ENCODE data around the gene LILRA2.
A peak's percentile ranks its signal among the peaks of the same experiment; 100 is the strongest.
"Not testable (repeated sequence)": the region's sequence is repeated elsewhere in the genome, so short reads cannot be mapped to it uniquely, and the experiment has no call there.

LILRA2 gene

GRCh38 chr19:54612428-54612827 lies 38.8 kb downstream of the LILRA2 start:
- peak; percentile 73 for DNase-seq

GRCh38 chr19:54614726-54615125 lies 41.1 kb downstream of the LILRA2 start:
- no peak for DNase-seq

- no peak for DNase-seq
These were observed 42.5 kb downstream of the LILRA2 start for GRCh38 chr19:54616057-54616456.

GRCh38 chr19:54616821-54617560 lies 43.4 kb downstream of the LILRA2 start:
- peak; percentile 32 for DNase-seq

- DNase-seq: no peak
These were observed 46.9 kb downstream of the LILRA2 start for GRCh38 chr19:54620464-54620863.

- DNase-seq: no peak
These were observed 48.8 kb downstream of the LILRA2 start for GRCh38 chr19:54622431-54622830.

GRCh38 chr19:54624234-54624633 lies 50.6 kb downstream of the LILRA2 start:
- not testable (repeated sequence) for DNase-seq

- not testable (repeated sequence) for DNase-seq
These were observed 51.5 kb downstream of the LILRA2 start for GRCh38 chr19:54624934-54625730.

DNA sequence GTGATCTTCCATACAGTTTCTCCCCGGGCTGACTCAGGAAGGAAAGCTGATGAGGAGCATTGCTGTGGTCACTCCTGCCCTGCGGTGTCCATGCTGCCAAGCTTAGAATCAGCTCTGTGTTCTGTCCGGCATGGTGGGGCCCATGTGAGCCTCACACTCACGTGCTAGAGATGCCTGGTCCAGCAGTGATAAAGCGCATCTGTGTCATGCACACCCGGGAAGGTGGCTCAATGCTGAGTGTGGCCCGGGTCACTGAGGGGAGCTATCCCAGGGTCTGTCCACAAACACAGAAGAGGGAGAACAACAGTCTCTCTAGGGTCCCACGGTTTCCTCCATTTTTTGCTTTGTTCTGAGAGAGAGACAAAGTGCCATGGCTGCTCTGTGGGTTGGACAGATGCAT lies 53.2 kb downstream of the LILRA2 start:
- DNase-seq: no peak

DNA sequence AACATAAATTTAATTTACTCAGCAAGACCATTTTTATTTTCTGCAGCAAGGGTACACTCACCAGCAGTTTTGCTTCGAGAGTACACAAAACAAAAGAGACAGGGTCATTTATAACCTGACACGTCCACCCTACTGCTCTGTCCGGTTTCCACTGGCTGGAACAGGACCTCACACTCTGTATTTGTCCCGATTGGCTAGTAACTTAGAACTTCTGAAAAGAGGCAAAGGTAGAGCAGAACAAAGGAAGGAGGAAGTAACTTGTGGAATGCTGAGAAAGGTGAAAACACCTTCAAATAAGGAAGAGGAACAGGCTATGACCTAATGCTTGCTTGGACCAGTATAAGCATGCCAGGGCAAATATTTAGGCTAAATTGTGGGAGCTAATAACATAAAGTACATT lies 54.3 kb downstream of the LILRA2 start:
- not testable (repeated sequence) for DNase-seq

DNA sequence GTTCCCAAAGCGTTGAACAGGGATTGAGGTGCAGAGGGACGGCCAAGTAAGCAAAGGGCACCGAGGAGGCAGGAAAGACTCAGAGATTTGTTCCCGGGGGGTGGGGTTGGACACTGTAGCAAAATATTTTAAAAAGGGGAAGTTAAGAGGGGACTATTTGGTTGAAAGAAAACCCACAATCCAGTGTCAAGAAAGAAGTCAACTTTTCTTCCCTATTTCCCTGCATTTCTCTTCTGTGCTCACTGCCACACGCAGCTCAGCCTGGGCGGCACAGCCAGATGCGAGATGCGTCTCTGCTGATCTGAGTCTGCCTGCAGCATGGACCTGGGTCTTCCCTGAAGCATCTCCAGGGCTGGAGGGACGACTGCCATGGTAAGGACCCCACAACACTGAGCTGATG lies 56.7 kb downstream of the LILRA2 start, which contains the start of gene LILRB1:
Gene LILRB1, plus strand, starts transcription at position 223 of the 400 bp plus-strand sequence. CDS start 590 bp downstream, outside the sequence.
- peak; percentile 91 for DNase-seq

GRCh38 chr19:54630782-54631181 lies 57.2 kb downstream of the LILRA2 start:
- peak; percentile 63 for DNase-seq

- not testable (repeated sequence) for DNase-seq
These were observed 58.1 kb downstream of the LILRA2 start for GRCh38 chr19:54631489-54632337.

GRCh38 chr19:54632517-54632916 lies 58.9 kb downstream of the LILRA2 start:
- not testable (repeated sequence) for DNase-seq

DNA sequence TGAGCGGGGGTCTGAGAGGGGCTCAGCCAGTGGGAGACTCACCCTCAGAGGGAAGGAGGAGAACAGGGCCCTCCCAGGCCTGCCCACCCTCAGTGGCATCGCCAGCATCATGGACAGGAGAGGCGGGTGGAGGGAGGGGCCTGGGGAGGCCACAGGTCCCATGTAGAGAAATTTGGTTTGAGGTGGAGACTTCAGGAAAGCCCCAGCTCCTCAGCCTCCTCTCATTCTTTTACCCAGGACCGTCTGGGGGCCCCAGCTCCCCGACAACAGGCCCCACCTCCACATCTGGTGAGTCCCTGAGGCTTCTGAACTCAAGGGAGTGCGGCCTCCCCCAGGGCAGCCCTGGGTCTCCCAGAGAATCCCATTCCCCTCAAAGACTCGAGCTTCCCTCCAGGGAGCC lies 59.8 kb downstream of the LILRA2 start:
- DNase-seq: no peak

DNA sequence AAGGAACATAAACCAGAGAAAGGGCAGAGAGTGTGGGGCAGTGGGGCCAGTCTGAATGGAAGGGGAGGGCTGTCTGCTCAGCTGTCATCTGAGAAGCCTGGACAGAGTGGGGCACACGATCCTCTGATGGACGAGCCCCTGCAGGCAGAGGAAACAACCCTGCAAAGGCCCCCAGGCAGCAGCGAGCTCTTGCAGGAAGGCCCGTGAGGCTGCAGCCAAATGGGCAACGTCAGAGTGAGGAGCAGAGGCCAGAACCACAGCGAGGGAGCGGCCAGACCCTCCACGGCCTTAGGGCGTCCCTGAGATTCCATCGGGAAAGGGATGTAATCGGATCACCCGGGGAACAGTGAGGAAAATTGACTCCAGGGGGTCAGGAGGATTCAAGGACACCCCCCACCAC lies 62.5 kb downstream of the LILRA2 start:
- not testable (repeated sequence) for DNase-seq

DNA sequence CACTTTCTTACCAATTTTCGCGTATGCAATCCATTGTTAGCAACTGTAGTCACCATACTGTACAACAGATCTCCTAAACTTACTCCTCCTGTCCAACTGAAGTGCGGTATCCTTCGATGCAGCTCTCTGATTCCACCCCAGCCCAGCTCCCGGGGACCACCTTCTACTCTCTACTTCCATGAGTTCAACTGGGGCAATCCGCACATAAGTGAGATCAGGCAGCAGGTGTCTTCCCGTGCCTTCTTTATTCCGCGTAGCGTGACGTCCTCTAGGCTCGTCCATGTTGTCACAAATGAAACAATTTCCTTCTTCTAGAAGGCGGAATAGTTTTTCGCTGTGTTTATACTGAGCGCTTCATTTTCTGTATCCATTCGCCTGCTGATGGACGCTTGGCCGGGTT lies 65.1 kb downstream of the LILRA2 start:
- no peak for DNase-seq

Measured in MV-4-11 (cell line).